HepG2 (cell line): ENCODE data around the gene ETFA. TPM values are rescaled to one million over a fixed set of nuclear protein-coding genes. Genes with fewer than 3 reads are reported as not detected.

Experiments used
- ATAC-seq: fragments of 200-7000 bp; cut with Tn5 transposase; 3 replicates; pipeline ENCODE4 v1.9.1; 2020; ENCODE audit warnings: mild to moderate bottlenecking, moderate library complexity
- BruUV-seq: library from RNA; stranded (reverse); fragments of 400-500 nt; replicated peaks from 2 replicates; lab custom pipeline; 2021; lab: Mats Ljungman, UMichigan
- CTCF ChIA-PET: fragments of 300-600 bp; formaldehyde crosslinking; extraction: SDS; loops from one replicate; lab custom pipeline; 2021; ENCODE audit warnings: low total read pairs, inconsistent platforms, low intra/inter-chr PET ratio; lab: Yijun Ruan, JAX
- POLR2A ChIA-PET: fragments of 350-600 bp; sonication (Branson Sonifier 250); formaldehyde crosslinking; loops from one replicate; lab custom pipeline; 2020; ENCODE audit warnings: antibody characterized with exemption, inconsistent platforms; lab: Yijun Ruan, JAX
- DNase-seq: peaks from one replicate; pipeline ENCODE4 v3.0.0-alpha.2; 2015; ENCODE audit warnings: low spot score
- FAIRE-seq: peaks from 3 replicates; lab custom pipeline; 2011; peaks lifted over from hg19 to GRCh38; lab: Jason Lieb, UNC
- H2AFZ ChIP-seq: one replicate; pipeline ENCODE4 v1.6.1; 2011; ENCODE audit warnings: low read length, inconsistent platforms
- H3K27ac ChIP-seq: fragments of 300-600 bp; 3 replicates; pipeline ENCODE4 v1.8.0; 2011; ENCODE audit warnings: mixed run types, mild to moderate bottlenecking, mixed read lengths, low read length, inconsistent platforms; ENCODE audit not compliant: insufficient read depth; ENCODE audit errors: extremely low read length
- H3K27me3 ChIP-seq, 2 experiments: fragments of 200-600 bp in 1 of 2; 2 replicates in 1 of 2; 3 replicates in 1 of 2; pipeline versions ENCODE4 v1.6.0 to v1.8.0; 2011; ENCODE audit warnings: low read length in 2 of 2, mild to moderate bottlenecking in 2 of 2, moderate library complexity in 2 of 2, inconsistent platforms in 1 of 2; ENCODE audit not compliant: insufficient read depth in 2 of 2, control insufficient read depth in 1 of 2
- H3K36me3 ChIP-seq, 2 experiments: fragments of 200-600 bp in 1 of 2; replicated peaks in 1 of 2; 2 replicates in 1 of 2; 3 replicates in 1 of 2; pipeline versions ENCODE4 v1.5.1 to v1.8.0; 2011; ENCODE audit warnings: low read length in 2 of 2, inconsistent platforms in 1 of 2; ENCODE audit not compliant: insufficient read depth in 2 of 2, control insufficient read depth in 1 of 2
- H3K4me1 ChIP-seq: 2 replicates; pipeline ENCODE4 v1.5.1; 2012; ENCODE audit warnings: low read length, inconsistent platforms; ENCODE audit not compliant: insufficient read depth
- H3K4me2 ChIP-seq: 2 replicates; pipeline ENCODE4 v1.6.0; 2011; ENCODE audit warnings: low read depth, low read length, inconsistent platforms
- H3K4me3 ChIP-seq, 3 experiments: fragments of 200-600 bp in 1 of 3; sonication (generic), shearing (Covaris generic) in 1 of 3; replicated peaks in 1 of 3; 2 replicates each; pipeline ENCODE4 v1.5.1; 2011 to 2016; ENCODE audit warnings: low read length in 3 of 3, inconsistent platforms in 2 of 3, low read depth in 2 of 3, mild to moderate bottlenecking in 2 of 3, control low read depth in 1 of 3, mixed read lengths in 1 of 3; ENCODE audit not compliant: insufficient read depth in 1 of 3
- H3K79me2 ChIP-seq: one replicate; pipeline ENCODE4 v1.6.1; 2011; ENCODE audit warnings: low read length, inconsistent platforms; ENCODE audit not compliant: insufficient read depth
- H3K9ac ChIP-seq: 2 replicates; pipeline ENCODE4 v1.6.0; 2011; ENCODE audit warnings: mild to moderate bottlenecking, low read depth, low read length, inconsistent platforms; ENCODE audit not compliant: insufficient read depth
- H3K9me3 ChIP-seq: 2 replicates; pipeline ENCODE4 v1.5.1; 2012; ENCODE audit warnings: mild to moderate bottlenecking, low read length
- H4K20me1 ChIP-seq: 2 replicates; pipeline ENCODE4 v1.6.0; 2011; ENCODE audit warnings: inconsistent platforms, mild to moderate bottlenecking, low read length, moderate library complexity; ENCODE audit not compliant: insufficient read depth
- ZBTB7A ChIP-seq: sonication (generic); formaldehyde crosslinking; IDR thresholded peaks from 2 replicates; pipeline ENCODE4 v1.8.0; 2022; ENCODE audit warnings: mild to moderate bottlenecking, missing genetic modification reagents
- WGBS: methylation state at CpG from one replicate; pipeline ENCODE4 v1.1.6; 2017; ENCODE audit warnings: low lambda C conversion rate; 5-methylcytosine and 5-hydroxymethylcytosine counted together
- in situ Hi-C: cut with HindIII; loops from 2 replicates; pipeline ENCODE4 v1.10.0; 2017; ENCODE audit warnings: low pct_unique_long_range_greater_than_20kb; ENCODE audit not compliant: extremely low pct_ligation_motif_present
- intact Hi-C: fragments of 100-400 bp; cut with micrococcal nuclease; formaldehyde crosslinking; loops from one replicate; pipeline ENCODE4 v1.10.0; 2022; ENCODE audit not compliant: unreplicated experiment
- polyA plus RNA-seq, 8 experiments: library from polyadenylated mRNA; depleted of rRNA in 3 of 8; stranded (reverse) in 7 of 8; unstranded in 1 of 8; fragments of >200 nt; fragmentation: Illumina TruSeq in 4 of 8; extraction: Trizol in 4 of 8; gene quantifications; 2 replicates each; pipeline versions ENCODE4 v1.2.1 to v1.2.3, GENCODE V29; 2011 to 2016; ENCODE audit warnings: low read depth in 4 of 8, missing spikeins in 1 of 8, mixed read lengths in 1 of 8; ENCODE audit not compliant: insufficient read depth in 1 of 8
- total RNA-seq, 5 experiments: library from RNA; depleted of rRNA; stranded (reverse); fragments of >200 nt; fragmentation: Illumina TruSeq; extraction: Trizol; gene quantifications; 2 replicates each; pipeline ENCODE4 v1.2.3, GENCODE V29; 2016; ENCODE audit warnings: low read depth in 1 of 5
- TF ChIP-seq, protein P1 (sequence below): sonication (generic); formaldehyde crosslinking; IDR thresholded peaks from 2 replicates; pipeline ENCODE4 v1.4.0; 2020; ENCODE audit warnings: mild to moderate bottlenecking, missing genetic modification reagents
- TF ChIP-seq, protein P2 (sequence below): sonication (generic); formaldehyde crosslinking; IDR thresholded peaks from 2 replicates; pipeline ENCODE4 v1.5.1; 2020; ENCODE audit warnings: mild to moderate bottlenecking, moderate library complexity, missing genetic modification reagents

ETFA gene
- total and polyA plus RNA-seq, 2 of the 13 experiments (the other 11 are each of a cell fraction or from before 2014, with no cell fraction given), result 291 to 396 TPM

DNA sequence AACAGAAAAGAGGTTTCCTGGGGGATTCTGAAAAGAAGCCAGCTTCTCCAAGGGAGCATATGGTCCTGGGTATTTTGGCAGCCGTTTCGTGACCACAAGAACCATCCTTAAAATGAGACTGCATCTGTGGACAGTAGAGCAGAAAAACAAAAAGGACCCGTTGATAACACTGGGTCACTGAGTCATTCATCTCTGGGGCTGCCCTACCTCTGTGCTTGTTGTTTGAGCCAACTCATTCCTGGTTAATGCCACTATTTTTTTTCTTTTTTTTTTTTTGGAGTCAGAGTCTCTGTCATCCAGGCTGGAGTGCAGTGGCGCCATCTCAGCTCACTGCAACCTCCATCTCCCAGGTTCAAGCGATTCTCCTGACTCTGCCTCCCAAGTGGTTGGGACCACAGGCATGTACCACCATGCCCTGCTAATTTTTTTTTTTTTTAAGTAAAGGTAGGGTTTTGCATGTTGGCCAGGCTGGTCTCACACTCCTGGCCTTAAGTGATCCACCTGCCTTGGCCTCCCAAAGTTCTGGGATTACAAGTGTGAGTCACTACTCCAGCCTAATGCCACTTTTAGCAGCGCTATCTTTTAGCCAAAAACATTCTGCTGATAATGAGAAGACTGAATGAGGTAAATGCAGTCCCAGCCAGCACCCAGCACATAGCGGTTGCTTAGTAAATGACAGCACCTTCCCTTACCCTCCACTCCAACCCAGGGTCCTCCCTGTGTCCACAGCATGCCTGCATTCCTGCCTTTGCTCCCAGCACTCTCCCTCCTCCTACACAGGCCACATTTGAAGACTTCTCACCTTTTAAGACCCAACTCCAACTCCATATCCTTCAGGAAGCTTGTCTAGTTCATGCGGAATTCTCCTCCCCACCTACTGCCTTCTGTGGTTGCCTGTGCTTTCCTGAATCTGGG, 16.2 kb upstream of the ETFA start (continued):
- TF ChIP-seq, protein P1, sequence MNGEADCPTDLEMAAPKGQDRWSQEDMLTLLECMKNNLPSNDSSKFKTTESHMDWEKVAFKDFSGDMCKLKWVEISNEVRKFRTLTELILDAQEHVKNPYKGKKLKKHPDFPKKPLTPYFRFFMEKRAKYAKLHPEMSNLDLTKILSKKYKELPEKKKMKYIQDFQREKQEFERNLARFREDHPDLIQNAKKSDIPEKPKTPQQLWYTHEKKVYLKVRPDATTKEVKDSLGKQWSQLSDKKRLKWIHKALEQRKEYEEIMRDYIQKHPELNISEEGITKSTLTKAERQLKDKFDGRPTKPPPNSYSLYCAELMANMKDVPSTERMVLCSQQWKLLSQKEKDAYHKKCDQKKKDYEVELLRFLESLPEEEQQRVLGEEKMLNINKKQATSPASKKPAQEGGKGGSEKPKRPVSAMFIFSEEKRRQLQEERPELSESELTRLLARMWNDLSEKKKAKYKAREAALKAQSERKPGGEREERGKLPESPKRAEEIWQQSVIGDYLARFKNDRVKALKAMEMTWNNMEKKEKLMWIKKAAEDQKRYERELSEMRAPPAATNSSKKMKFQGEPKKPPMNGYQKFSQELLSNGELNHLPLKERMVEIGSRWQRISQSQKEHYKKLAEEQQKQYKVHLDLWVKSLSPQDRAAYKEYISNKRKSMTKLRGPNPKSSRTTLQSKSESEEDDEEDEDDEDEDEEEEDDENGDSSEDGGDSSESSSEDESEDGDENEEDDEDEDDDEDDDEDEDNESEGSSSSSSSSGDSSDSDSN, result no peak
- TF ChIP-seq ZBTB7A, result no peak
- TF ChIP-seq, all 625 proteins: peak for 2

DNA sequence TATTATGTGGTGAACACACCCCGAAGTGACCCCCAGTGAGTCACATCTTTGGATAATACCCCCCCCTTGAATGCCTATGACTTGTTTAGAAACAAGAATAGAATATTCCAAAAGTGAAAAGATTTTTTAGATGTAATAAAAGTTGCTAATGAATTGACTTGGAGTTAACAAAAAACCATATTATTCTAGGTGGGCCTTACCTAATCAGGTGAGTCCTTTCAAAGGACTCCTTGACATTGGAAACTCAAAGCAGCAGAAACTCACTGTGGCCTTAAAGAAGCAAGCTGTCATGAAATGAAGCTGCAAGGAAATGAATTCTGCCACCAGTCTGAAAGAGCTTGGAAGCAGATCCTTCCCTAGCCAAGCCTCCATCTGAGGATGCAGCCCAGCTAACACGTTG, 14.4 kb upstream of the ETFA start:
- FAIRE-seq, result no peak

More for the DNA sequence above, 14.4 kb upstream of the ETFA start:
- Histone ChIP-seq H3K4me2 (no peak overlapping the region), H3K4me3 (no peak overlapping the region), H3K79me2 (no peaks in the 10 kb centered on the region), H2AFZ (no peak overlapping the region), H3K4me1 (peaks cover 18% of the 10 kb centered on the region)
- in situ Hi-C loops, result no loop called here
- TF ChIP-seq, protein P2, sequence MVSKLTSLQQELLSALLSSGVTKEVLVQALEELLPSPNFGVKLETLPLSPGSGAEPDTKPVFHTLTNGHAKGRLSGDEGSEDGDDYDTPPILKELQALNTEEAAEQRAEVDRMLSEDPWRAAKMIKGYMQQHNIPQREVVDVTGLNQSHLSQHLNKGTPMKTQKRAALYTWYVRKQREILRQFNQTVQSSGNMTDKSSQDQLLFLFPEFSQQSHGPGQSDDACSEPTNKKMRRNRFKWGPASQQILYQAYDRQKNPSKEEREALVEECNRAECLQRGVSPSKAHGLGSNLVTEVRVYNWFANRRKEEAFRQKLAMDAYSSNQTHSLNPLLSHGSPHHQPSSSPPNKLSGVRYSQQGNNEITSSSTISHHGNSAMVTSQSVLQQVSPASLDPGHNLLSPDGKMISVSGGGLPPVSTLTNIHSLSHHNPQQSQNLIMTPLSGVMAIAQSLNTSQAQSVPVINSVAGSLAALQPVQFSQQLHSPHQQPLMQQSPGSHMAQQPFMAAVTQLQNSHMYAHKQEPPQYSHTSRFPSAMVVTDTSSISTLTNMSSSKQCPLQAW (CRISPR knock-in tag), result no peak
- TF ChIP-seq, all 625 proteins: peak for 0
- 4% methylated on average over 2 of the region's 2 CpGs for WGBS
- no peaks in the 10 kb centered on the region for H4K20me1 ChIP-seq
- BruUV-seq, result no TSS peak
- no peak overlapping the region for H3K27ac ChIP-seq
- POLR2A ChIA-PET, result no interaction called here
- peaks cover 0 to 15% of the 10 kb centered on the region in 2 experiments; a peak in 3 of 5 replicates for H3K27me3 ChIP-seq
- CTCF ChIA-PET, result no interaction called here
- no peaks in the 10 kb centered on the region for H3K9me3 ChIP-seq
- intact Hi-C loops, result no loop called here
- H3K9ac ChIP-seq, result no peak overlapping the region
- no peak for DNase-seq
- no peaks in the 10 kb centered on the region for H3K36me3 ChIP-seq
- no peak for ATAC-seq
